ENCODE data around the gene RFX7. TPM values are rescaled to one million over a fixed set of nuclear protein-coding genes. Genes with fewer than 3 reads are reported as not detected.
A peak's percentile ranks its signal among the peaks of the same experiment; 100 is the strongest.
"Not testable (repeated sequence)": the region's sequence is repeated elsewhere in the genome, so short reads cannot be mapped to it uniquely, and the experiment has no call there.

The RFX7 gene
- total RNA-seq (10 to 100 TPM; 17.4 to 22.1 TPM), polyA plus RNA-seq (1 to 10 TPM; 1.0 to 2.0 TPM)
- long read RNA-seq, donor 1, partial matches to known transcripts, result 0 of 10 reads
- long read RNA-seq, donor 1, other reads (novel, unspliced or antisense), result 10 of 10 reads
- long read RNA-seq, donor 2, partial matches to known transcripts, result 1 of 14 reads
- long read RNA-seq, donor 2, other reads (novel, unspliced or antisense), result 13 of 14 reads

DNA sequence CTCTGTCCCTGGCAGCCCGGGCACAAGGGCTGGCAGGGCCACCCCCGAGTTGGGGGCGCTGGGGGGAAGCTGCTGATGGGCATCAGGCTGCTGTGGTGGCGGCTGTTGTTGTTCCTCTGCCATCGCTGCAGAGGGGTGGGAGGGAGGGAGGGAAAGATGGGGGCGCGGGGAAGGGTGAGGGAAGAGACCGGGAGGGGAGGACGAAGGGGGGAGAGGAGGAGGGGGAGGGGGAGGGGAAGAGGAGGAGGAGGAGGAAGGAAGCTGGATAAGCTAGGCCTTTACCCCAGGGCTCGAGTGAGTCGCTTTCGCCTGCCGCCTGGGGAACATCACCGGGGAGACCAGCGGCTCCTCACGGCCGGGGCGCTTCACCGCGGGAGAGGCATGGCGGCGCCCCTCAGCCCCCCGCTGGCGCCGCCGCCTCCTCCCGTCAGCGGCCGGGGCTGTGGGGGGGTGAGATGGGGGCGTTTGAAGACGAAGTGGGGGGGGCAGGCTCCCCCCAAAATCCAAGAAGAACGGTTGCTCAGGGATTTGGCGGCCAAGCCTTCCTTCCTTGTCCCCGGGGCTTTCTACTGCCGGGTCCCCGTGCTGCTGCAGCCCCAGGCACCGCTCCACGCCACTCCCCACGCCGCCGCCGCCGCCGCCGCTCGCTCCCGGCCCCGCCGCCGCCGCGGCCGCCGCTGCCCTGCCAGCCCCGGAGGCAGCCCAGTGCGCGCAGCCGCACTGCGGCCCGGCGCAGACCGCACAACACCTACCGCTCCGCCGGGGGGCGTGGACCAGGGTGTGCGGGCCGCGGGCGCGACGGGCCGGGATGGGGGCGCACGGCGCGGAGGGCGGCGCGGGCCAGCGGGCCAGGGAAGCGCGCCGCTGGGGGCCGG lies at the start of gene RFX7:
RFX7 (minus strand) TSS at position 717 of the 875 bp plus-strand sequence; CDS start at position 123, 594 bp downstream.
- Histone ChIP-seq H3K4me1 (ENCODE audit: control insufficient read depth in 1 of 2, insufficient read depth in 2 of 2, low read length in 2 of 2) (no peaks in the 10 kb centered on the region), H3K27me3 (ENCODE audit: control insufficient read depth in 1 of 2, insufficient read depth in 2 of 2, low read length in 1 of 2) (no peaks in the 10 kb centered on the region), H3K36me3 (ENCODE audit: control insufficient read depth in 1 of 2, insufficient read depth in 2 of 2, low read length in 1 of 2) (no peaks in the 10 kb centered on the region), H3K27ac (ENCODE audit: low read depth in 1 of 2, low read length in 2 of 2) (peak within 1 kb of the TSS; percentile 23 to 94), H3K9me3 (ENCODE audit: control insufficient read depth, low read length) (no peaks in the 10 kb centered on the region), H3K4me3 (ENCODE audit: low read length in 2 of 2) (peak within 1 kb of the TSS; percentile 69 to 96)
- intact Hi-C loops (cut with DNase I), result loop anchor here in 1 of 2 donors (10.0 kb wide), 2 partner anchors 139 to 249 kb away; partner anchors contain the start of gene NEDD4
- peak; percentile 85 for ATAC-seq (ENCODE audit: low FRiP score)
- WGBS, 2 donors, result 1% methylated on average over 58 to 85 of the region's 85 CpGs
- peak; percentile 82 to 91 for DNase-seq

DNA sequence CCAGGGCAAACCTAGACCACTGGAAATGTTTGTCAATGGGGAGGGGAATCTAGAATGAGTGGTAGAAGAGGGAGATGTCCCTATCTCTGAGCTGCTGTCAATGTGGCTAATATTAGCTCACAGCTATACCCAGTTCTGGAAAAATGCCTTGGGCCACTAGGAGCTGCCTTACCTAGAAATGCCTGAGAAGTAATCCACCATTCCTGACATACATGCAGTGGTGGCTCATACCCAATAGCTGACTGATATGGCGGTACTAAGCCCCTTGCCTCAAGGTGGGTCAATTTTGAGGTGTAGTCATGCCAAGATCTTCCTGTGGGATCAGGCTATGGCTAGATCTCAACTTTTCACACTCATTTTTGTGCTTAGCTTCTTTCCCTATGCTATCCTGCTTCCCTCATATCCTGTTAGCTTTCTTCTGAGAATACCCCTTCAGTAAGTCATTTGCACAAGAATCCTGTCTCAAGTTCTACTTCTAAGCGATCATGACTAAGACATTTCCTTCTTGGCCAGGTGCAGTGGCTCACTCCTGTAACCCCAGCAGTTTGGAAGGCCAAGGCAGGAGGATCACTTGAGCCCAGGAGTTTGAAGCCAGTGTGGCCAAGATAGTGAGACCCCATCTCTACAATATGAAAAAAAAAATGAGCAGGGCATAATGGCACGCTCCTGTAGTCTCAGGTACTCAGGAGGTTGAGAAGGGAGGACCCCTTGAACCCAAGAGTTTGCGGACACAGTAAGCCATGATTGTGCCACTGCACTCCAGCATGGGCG lies 49.1 kb upstream of the RFX7 start:
- no peaks in the 10 kb centered on the region for H3K27me3 ChIP-seq (ENCODE audit: control insufficient read depth in 1 of 2, insufficient read depth in 2 of 2, low read length in 1 of 2)
- no peak overlapping the region for H3K27ac ChIP-seq (ENCODE audit: low read depth in 1 of 2, low read length in 2 of 2)
- ATAC-seq (ENCODE audit: low FRiP score), result no peak
- no peak for DNase-seq
- no peaks in the 10 kb centered on the region for H3K4me1 ChIP-seq (ENCODE audit: control insufficient read depth in 1 of 2, insufficient read depth in 2 of 2, low read length in 2 of 2)
- WGBS, 2 donors, result 93 to 98% methylated on average over 5 of the region's 5 CpGs
- peaks cover 4% of the 10 kb centered on the region for H3K9me3 ChIP-seq (ENCODE audit: control insufficient read depth, low read length)
- H3K36me3 ChIP-seq (ENCODE audit: control insufficient read depth in 1 of 2, insufficient read depth in 2 of 2, low read length in 1 of 2), result no peaks in the 10 kb centered on the region
- intact Hi-C loops (cut with DNase I), result no loop called here
- no peak overlapping the region for H3K4me3 ChIP-seq (ENCODE audit: low read length in 2 of 2)

DNA sequence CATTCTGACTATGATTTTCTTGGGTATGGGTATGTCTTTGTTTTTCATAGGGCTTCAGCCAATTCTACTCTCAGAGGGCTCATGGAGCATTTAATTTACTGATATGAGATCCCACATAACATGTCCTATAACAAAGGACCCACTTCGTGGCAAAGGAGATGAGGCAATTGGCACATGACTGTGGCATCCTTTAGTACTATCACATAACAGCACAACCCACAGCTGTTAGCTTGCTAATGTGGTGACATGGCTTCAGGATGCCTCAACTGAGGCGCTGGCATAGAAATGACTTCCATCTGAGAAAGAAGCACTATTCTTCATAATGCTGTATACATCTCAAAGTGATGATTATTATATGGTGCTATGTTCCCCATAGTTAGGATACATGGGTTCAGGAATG lies 48.1 kb upstream of the RFX7 start:
- WGBS, 2 donors, result 79 to 85% methylated on average over 2 of the region's 2 CpGs
- Histone ChIP-seq H3K4me1 (ENCODE audit: control insufficient read depth in 1 of 2, insufficient read depth in 2 of 2, low read length in 2 of 2) (no peaks in the 10 kb centered on the region), H3K9me3 (ENCODE audit: control insufficient read depth, low read length) (peaks cover 4% of the 10 kb centered on the region), H3K4me3 (ENCODE audit: low read length in 2 of 2) (no peak overlapping the region), H3K36me3 (ENCODE audit: control insufficient read depth in 1 of 2, insufficient read depth in 2 of 2, low read length in 1 of 2) (no peaks in the 10 kb centered on the region), H3K27me3 (ENCODE audit: control insufficient read depth in 1 of 2, insufficient read depth in 2 of 2, low read length in 1 of 2) (no peaks in the 10 kb centered on the region), H3K27ac (ENCODE audit: low read depth in 1 of 2, low read length in 2 of 2) (no peak overlapping the region)
- no peak for ATAC-seq (ENCODE audit: low FRiP score)
- no peak for DNase-seq
- intact Hi-C loops (cut with DNase I), result no loop called here

DNA sequence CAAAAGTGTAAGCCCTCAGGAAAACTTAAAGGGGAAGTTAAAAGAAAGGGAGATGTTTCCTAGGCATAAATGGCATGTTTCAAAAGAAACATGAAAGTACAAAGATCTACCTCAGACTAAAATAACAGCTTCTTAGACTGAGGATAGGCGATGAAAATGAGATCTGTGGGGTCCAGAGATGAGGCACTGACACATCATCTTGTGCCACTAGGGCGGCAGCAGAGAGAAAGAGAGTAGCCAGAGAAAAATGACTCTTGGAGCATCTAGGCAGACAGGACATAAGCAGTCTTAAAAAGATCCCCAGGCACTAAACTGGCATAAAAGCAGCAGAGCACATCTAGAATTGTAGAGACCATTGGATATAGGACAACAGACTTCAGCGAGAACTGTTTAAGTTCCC lies 42.5 kb upstream of the RFX7 start:
- ATAC-seq (ENCODE audit: low FRiP score) (no peak), DNase-seq (no peak)
- Histone ChIP-seq H3K4me1 (ENCODE audit: control insufficient read depth in 1 of 2, insufficient read depth in 2 of 2, low read length in 2 of 2) (no peaks in the 10 kb centered on the region), H3K27ac (ENCODE audit: low read depth in 1 of 2, low read length in 2 of 2) (no peak overlapping the region), H3K9me3 (ENCODE audit: control insufficient read depth, low read length) (peaks cover 4% of the 10 kb centered on the region), H3K4me3 (ENCODE audit: low read length in 2 of 2) (no peak overlapping the region), H3K27me3 (ENCODE audit: control insufficient read depth in 1 of 2, insufficient read depth in 2 of 2, low read length in 1 of 2) (no peaks in the 10 kb centered on the region), H3K36me3 (ENCODE audit: control insufficient read depth in 1 of 2, insufficient read depth in 2 of 2, low read length in 1 of 2) (no peaks in the 10 kb centered on the region)
- intact Hi-C loops (cut with DNase I), result no loop called here
- WGBS, 2 donors, result 69 to 74% methylated on average over 3 of the region's 3 CpGs

DNA sequence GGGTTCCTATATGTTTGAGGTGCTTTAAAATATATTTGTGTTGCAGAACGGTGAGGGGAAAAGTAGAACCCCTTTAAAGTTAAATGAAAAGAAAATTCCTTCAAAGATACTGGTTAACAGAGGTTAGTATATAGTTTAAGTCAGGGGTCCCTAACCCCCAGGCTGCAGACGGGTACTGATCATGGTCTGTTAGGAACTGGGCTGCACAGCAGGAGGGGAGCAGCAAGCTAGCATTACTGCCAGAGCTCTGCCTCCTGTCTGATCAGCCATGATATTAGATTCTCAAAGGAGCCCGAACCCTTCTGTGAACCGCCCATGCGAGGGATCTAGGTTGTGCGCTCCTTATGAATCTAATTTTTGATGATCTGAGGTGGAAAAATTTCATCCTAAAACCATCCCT lies 37.5 kb upstream of the RFX7 start:
- Histone ChIP-seq H3K27me3 (ENCODE audit: control insufficient read depth in 1 of 2, insufficient read depth in 2 of 2, low read length in 1 of 2) (no peaks in the 10 kb centered on the region), H3K36me3 (ENCODE audit: control insufficient read depth in 1 of 2, insufficient read depth in 2 of 2, low read length in 1 of 2) (no peaks in the 10 kb centered on the region), H3K4me3 (ENCODE audit: low read length in 2 of 2) (no peak overlapping the region), H3K27ac (ENCODE audit: low read depth in 1 of 2, low read length in 2 of 2) (no peak overlapping the region), H3K9me3 (ENCODE audit: control insufficient read depth, low read length) (peaks cover 2% of the 10 kb centered on the region), H3K4me1 (ENCODE audit: control insufficient read depth in 1 of 2, insufficient read depth in 2 of 2, low read length in 2 of 2) (no peaks in the 10 kb centered on the region)
- DNase-seq (no peak), ATAC-seq (ENCODE audit: low FRiP score) (no peak)
- intact Hi-C loops (cut with DNase I), result no loop called here
- 64 to 68% methylated on average over 6 of the region's 6 CpGs for WGBS, 2 donors

DNA sequence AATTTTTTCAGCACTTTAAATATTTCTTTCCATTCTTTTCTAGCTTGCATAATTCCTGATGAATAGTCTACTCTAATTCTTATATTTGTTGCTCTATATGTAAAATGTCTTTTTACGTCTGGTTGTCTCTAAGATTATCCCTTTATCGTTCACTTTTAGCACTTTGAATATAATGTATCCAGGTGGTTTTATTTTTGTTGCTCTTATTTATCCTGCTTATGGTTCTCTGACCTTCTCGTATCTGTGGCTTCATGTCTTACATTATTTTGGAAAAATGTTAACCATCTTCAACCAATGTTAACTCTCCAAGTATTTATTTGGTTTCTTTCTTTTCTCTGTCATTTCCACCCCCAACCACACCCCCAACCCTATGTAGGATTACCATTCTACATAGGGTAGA lies 30.0 kb upstream of the RFX7 start:
- no peaks in the 10 kb centered on the region for H3K36me3 ChIP-seq (ENCODE audit: control insufficient read depth in 1 of 2, insufficient read depth in 2 of 2, low read length in 1 of 2)
- no peak for ATAC-seq (ENCODE audit: low FRiP score)
- no peak overlapping the region for H3K27ac ChIP-seq (ENCODE audit: low read depth in 1 of 2, low read length in 2 of 2)
- DNase-seq, result no peak
- no peaks in the 10 kb centered on the region for H3K4me1 ChIP-seq (ENCODE audit: control insufficient read depth in 1 of 2, insufficient read depth in 2 of 2, low read length in 2 of 2)
- WGBS, 2 donors, result 92% methylated on average over 3 of the region's 3 CpGs
- H3K4me3 ChIP-seq (ENCODE audit: low read length in 2 of 2), result no peak overlapping the region
- intact Hi-C loops (cut with DNase I), result no loop called here
- no peaks in the 10 kb centered on the region for H3K27me3 ChIP-seq (ENCODE audit: control insufficient read depth in 1 of 2, insufficient read depth in 2 of 2, low read length in 1 of 2)
- peaks cover 2% of the 10 kb centered on the region for H3K9me3 ChIP-seq (ENCODE audit: control insufficient read depth, low read length)

DNA sequence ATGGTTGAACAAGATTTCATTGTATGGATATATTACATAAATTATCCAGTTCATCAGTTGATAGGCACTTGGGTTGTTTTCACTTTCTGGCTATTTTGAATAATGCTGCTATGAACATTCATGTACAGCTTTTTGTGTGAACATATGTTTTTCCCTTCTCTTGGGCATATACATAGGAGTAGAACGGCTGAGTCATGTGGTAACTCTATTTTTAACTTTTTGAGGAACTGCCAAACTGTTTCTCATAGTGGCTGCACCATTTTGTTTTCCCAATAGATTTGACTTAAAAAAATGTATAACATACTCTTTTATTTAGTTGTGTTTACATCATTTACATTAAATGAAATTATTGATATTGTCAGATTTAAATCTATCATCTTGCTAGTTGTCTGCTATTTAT lies 28.8 kb upstream of the RFX7 start:
- 4 to 14% methylated on average over 1 of the region's 1 CpG for WGBS, 2 donors
- no peak overlapping the region for H3K4me3 ChIP-seq (ENCODE audit: low read length in 2 of 2)
- no peaks in the 10 kb centered on the region for H3K36me3 ChIP-seq (ENCODE audit: control insufficient read depth in 1 of 2, insufficient read depth in 2 of 2, low read length in 1 of 2)
- no peaks in the 10 kb centered on the region for H3K9me3 ChIP-seq (ENCODE audit: control insufficient read depth, low read length)
- no peak for ATAC-seq (ENCODE audit: low FRiP score)
- no peaks in the 10 kb centered on the region for H3K27me3 ChIP-seq (ENCODE audit: control insufficient read depth in 1 of 2, insufficient read depth in 2 of 2, low read length in 1 of 2)
- no peak for DNase-seq
- intact Hi-C loops (cut with DNase I), result no loop called here
- no peaks in the 10 kb centered on the region for H3K4me1 ChIP-seq (ENCODE audit: control insufficient read depth in 1 of 2, insufficient read depth in 2 of 2, low read length in 2 of 2)
- H3K27ac ChIP-seq (ENCODE audit: low read depth in 1 of 2, low read length in 2 of 2), result no peak overlapping the region

DNA sequence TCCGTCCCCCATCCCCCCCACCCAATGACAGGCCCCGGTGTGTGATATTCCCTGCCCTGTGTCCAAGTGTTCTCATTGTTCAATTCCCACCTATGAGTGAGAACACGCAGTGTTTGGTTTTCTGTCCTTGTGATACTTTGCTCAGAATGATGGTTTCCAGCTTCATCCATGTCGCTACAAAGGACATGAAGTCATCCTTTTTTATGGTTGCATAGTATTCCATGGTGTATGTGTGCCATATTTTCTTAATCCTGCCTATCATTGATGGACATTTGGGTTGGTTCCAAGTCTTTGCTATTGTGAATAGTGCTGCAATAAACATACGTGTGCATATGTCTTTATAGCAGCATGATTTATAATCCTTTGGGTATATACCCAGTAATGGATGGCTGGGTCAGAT lies 22.8 kb upstream of the RFX7 start:
- H3K36me3 ChIP-seq (ENCODE audit: control insufficient read depth in 1 of 2, insufficient read depth in 2 of 2, low read length in 1 of 2); H3K27me3 ChIP-seq (ENCODE audit: control insufficient read depth in 1 of 2, insufficient read depth in 2 of 2, low read length in 1 of 2); H3K27ac ChIP-seq (ENCODE audit: low read depth in 1 of 2, low read length in 2 of 2); H3K4me3 ChIP-seq (ENCODE audit: low read length in 2 of 2); ATAC-seq (ENCODE audit: low FRiP score); intact Hi-C loops (cut with DNase I); H3K4me1 ChIP-seq (ENCODE audit: control insufficient read depth in 1 of 2, insufficient read depth in 2 of 2, low read length in 2 of 2); DNase-seq; H3K9me3 ChIP-seq (ENCODE audit: control insufficient read depth, low read length): not testable (repeated sequence)
- WGBS, 2 donors, result 86 to 91% methylated on average over 5 of the region's 5 CpGs
